GM12872 (cell line): ENCODE measurements around the gene SLC2A10.

ENCODE experiments used
- CTCF ChIP-seq: IDR thresholded peaks from 3 replicates; pipeline ENCODE4 v1.5.1; 2011; ENCODE audit warnings: low read depth, mild to moderate bottlenecking, low read length, moderate library complexity; ENCODE audit not compliant: insufficient read depth

Gene SLC2A10

GRCh38 chr20:46701556-46701955 is 7.9 kb upstream of the SLC2A10 start:
- no peak for TF ChIP-seq CTCF

GRCh38 chr20:46701986-46702385 is 7.5 kb upstream of the SLC2A10 start:
- no peak for TF ChIP-seq CTCF

DNA sequence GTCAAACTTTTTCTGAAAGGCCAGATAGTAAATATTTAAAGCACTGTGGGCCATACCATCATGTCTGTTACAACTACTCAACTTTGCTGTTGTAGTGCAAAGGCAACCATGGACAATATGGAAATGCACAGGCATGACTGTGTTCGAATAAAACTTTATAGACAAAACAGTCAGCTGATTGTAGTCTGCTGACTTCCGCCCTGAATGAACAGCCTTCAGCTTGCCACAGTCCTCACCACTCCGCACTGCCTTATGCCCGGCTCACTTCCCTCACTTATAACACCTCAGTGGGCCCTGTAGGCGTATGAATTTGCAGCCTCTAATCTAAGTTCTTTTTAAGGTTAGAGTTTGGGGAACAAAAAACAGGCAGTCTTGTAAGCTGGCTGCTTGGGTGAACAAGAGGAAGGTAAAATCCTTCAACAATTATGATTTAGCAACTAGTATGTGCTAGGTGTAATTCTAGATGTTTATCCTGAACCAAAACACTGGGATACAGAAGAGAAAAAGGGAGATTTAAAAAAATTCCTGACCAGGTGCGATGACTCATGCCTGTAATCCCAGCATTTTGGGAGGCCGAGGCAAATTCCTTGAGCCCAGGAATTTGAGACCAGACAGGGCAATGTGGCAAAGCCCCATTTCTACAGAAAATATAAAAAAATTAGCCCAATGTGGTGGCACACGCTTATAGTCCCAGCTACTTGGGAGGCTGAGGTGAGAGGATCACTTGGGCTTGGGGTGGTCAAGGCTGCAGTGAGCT is 6.8 kb upstream of the SLC2A10 start:
- TF ChIP-seq CTCF: no peak

GRCh38 chr20:46703435-46703834 is 6.0 kb upstream of the SLC2A10 start:
- TF ChIP-seq CTCF: no peak

DNA sequence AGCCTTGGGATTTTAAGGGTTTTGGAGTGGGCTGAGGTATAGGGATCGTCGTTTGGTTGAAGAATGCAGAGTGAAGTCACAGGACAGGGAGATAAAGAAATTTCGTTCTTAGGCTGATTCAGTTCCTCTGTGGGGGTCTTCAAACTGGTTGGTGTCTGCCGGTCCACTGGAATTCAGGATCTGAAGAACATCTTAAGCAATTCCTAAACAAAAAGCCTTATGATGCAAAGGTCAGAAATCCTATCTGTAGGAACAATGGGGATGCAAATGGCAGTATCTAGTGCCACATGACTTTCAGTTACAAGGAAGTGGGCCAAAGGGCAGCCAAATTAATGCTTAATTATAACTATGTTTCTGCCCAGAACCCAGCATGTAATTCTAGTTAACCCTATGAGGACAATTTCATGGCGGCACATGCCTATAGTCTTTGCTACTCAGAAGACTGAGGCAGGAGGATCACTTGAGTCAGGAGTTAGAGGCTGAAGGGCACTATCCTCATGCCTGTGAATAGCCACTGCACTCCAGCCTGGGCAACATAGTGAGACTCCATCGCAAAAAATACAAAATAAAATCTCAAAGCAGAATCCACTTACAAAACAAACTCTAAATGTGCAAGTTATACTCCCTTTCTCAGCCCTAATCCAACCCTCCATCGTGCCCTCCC is 4.6 kb upstream of the SLC2A10 start:
- TF ChIP-seq CTCF: no peak

- TF ChIP-seq CTCF: no peak
Observed at GRCh38 chr20:46705378-46705729, 4.1 kb upstream of the SLC2A10 start.

- no peak for TF ChIP-seq CTCF
Observed at GRCh38 chr20:46706242-46706641, 3.2 kb upstream of the SLC2A10 start.
